ENCODE results near the gene CLEC4G. TPM values are rescaled to one million over a fixed set of nuclear protein-coding genes. Genes with fewer than 3 reads are reported as not detected.

Gene CLEC4G
- total and polyA plus RNA-seq, 2 experiments from 2014 or later, result not detected

DNA sequence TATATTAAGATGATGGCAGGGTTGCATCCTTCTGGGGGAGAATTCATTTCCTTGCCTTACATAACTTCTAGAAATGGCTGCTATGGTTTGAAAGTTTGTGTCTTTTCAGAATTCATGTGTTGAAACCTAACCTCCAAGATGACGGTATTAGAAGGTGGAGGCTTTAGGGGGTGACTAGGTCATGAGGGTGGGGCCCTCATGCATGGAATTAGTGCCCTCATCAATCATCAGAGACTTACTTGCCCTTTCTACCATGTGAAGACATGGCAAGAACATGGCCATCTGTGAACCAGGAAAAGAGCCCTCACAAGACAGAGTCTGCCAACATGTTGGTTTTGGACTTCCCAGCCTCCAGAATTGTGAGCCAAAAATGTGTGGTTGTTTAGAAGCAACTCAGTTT lies 15.1 kb downstream of the CLEC4G start:
- H3K9me2 ChIP-seq (replicated peaks; ENCODE audit: insufficient read depth), result no peaks in the 10 kb centered on the region
- no peak overlapping the region for H3K4me3 ChIP-seq
- 83% methylated on average over 1 of the region's 1 CpG for WGBS (ENCODE audit: low lambda C conversion rate, missing lambda C conversion rate)
- no peaks in the 10 kb centered on the region for H4K20me1 ChIP-seq (ENCODE audit: insufficient read depth, poor library complexity, severe bottlenecking)
- no peak overlapping the region for H3K27ac ChIP-seq
- H2AFZ ChIP-seq, result no peak overlapping the region
- no peaks in the 10 kb centered on the region for H3K4me1 ChIP-seq (ENCODE audit: insufficient read depth)
- H3K4me2 ChIP-seq, result no peak overlapping the region
- H3K9me3 ChIP-seq (ENCODE audit: low read depth), result no peaks in the 10 kb centered on the region
- no peak for DNase-seq (ENCODE audit: low spot score)
- no peaks in the 10 kb centered on the region for H3K27me3 ChIP-seq
- H3K79me2 ChIP-seq, result no peaks in the 10 kb centered on the region
- no peaks in the 10 kb centered on the region for H3K36me3 ChIP-seq (replicated peaks; ENCODE audit: insufficient read depth, low read depth)
- TF ChIP-seq, protein P1, sequence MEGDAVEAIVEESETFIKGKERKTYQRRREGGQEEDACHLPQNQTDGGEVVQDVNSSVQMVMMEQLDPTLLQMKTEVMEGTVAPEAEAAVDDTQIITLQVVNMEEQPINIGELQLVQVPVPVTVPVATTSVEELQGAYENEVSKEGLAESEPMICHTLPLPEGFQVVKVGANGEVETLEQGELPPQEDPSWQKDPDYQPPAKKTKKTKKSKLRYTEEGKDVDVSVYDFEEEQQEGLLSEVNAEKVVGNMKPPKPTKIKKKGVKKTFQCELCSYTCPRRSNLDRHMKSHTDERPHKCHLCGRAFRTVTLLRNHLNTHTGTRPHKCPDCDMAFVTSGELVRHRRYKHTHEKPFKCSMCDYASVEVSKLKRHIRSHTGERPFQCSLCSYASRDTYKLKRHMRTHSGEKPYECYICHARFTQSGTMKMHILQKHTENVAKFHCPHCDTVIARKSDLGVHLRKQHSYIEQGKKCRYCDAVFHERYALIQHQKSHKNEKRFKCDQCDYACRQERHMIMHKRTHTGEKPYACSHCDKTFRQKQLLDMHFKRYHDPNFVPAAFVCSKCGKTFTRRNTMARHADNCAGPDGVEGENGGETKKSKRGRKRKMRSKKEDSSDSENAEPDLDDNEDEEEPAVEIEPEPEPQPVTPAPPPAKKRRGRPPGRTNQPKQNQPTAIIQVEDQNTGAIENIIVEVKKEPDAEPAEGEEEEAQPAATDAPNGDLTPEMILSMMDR (IDR thresholded peaks at IDR 0.05; ENCODE audit: poor library complexity), result no peak
- no peak for TF ChIP-seq EZH2 (IDR thresholded peaks at IDR 0.05; ENCODE audit: borderline replicate concordance)
- TF ChIP-seq EZH2phosphoT487 (IDR thresholded peaks at IDR 0.05; ENCODE audit: low read depth, severe bottlenecking, unreplicated experiment), result no peak

DNA sequence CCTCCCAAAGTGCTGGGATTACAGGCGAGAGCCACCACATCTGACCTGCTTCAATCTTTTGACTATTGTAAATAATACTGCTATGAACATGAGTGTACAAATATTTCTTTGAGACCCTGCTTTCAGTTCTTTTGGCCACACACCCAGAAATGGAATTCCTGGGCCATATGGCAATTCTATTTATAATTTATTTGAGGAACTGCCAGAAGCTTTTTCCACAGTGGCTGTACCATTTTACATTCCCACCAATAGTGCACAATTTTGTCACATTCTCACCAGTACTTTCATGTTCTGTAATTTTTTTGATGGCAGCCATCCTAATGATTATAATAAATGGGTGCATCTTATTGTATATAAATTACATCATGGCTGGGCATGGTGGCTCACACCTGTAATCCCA lies 16.2 kb downstream of the CLEC4G start:
- no peaks in the 10 kb centered on the region for H3K27me3 ChIP-seq
- 93% methylated on average over 1 of the region's 1 CpG for WGBS (ENCODE audit: low lambda C conversion rate, missing lambda C conversion rate)
- H3K27ac ChIP-seq, result no peak overlapping the region

DNA sequence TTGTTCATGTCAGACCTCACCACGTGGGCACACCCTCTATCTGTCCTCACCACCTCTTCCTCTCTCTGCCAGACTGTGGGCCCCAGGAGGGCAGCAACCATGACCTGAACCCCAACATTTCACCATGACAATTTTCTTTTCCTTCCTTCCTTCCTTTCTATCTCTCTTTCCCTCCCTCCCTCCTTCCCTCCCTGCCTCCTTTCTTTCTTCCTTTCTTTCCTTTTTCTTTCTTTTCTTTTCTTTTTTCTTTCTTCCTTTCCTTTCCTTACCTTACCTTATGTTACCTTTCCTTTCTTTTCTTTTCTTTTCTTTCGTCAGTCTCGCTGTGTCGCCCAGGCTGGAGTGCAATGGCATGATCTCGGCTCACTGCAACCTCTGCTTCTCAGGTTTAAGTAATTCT lies 21.3 kb downstream of the CLEC4G start:
- H3K4me3 ChIP-seq, result no peak overlapping the region
- H3K27me3 ChIP-seq, result no peaks in the 10 kb centered on the region
- no peak for DNase-seq (ENCODE audit: low spot score)
- TF ChIP-seq EZH2phosphoT487 (IDR thresholded peaks at IDR 0.05; ENCODE audit: low read depth, severe bottlenecking, unreplicated experiment), result no peak
- TF ChIP-seq, protein P1 (IDR thresholded peaks at IDR 0.05; ENCODE audit: poor library complexity), result no peak
- no peak for TF ChIP-seq EZH2 (IDR thresholded peaks at IDR 0.05; ENCODE audit: borderline replicate concordance)
- H3K9me3 ChIP-seq (ENCODE audit: low read depth), result no peaks in the 10 kb centered on the region
- H3K9me2 ChIP-seq (replicated peaks; ENCODE audit: insufficient read depth), result no peaks in the 10 kb centered on the region
- no peak overlapping the region for H3K4me2 ChIP-seq
- H3K79me2 ChIP-seq, result no peaks in the 10 kb centered on the region
- H3K36me3 ChIP-seq (replicated peaks; ENCODE audit: insufficient read depth, low read depth), result no peaks in the 10 kb centered on the region
- H3K27ac ChIP-seq, result no peak overlapping the region
- no peaks in the 10 kb centered on the region for H4K20me1 ChIP-seq (ENCODE audit: insufficient read depth, poor library complexity, severe bottlenecking)
- WGBS (ENCODE audit: low lambda C conversion rate, missing lambda C conversion rate), result 79% methylated on average over 5 of the region's 5 CpGs
- no peak overlapping the region for H2AFZ ChIP-seq
- no peaks in the 10 kb centered on the region for H3K4me1 ChIP-seq (ENCODE audit: insufficient read depth)

More for the DNA sequence above, 16.2 kb downstream of the CLEC4G start:
- H3K4me2 ChIP-seq, result no peak overlapping the region
- no peak overlapping the region for H2AFZ ChIP-seq
- H3K9me3 ChIP-seq (ENCODE audit: low read depth), result no peaks in the 10 kb centered on the region
- H3K4me1 ChIP-seq (ENCODE audit: insufficient read depth), result no peaks in the 10 kb centered on the region
- H3K79me2 ChIP-seq, result no peaks in the 10 kb centered on the region
- TF ChIP-seq, protein P1 (IDR thresholded peaks at IDR 0.05; ENCODE audit: poor library complexity), result no peak
- TF ChIP-seq EZH2phosphoT487 (IDR thresholded peaks at IDR 0.05; ENCODE audit: low read depth, severe bottlenecking, unreplicated experiment) (no peak), EZH2 (IDR thresholded peaks at IDR 0.05; ENCODE audit: borderline replicate concordance) (no peak)
- H3K36me3 ChIP-seq (replicated peaks; ENCODE audit: insufficient read depth, low read depth), result no peaks in the 10 kb centered on the region
- DNase-seq (ENCODE audit: low spot score), result no peak
- no peaks in the 10 kb centered on the region for H4K20me1 ChIP-seq (ENCODE audit: insufficient read depth, poor library complexity, severe bottlenecking)
- no peak overlapping the region for H3K4me3 ChIP-seq
- no peaks in the 10 kb centered on the region for H3K9me2 ChIP-seq (replicated peaks; ENCODE audit: insufficient read depth)

All from hepatocyte (in vitro differentiated cells).